NCI-H1694 (cell line): ENCODE results near the gene NME5.
"Not testable (repeated sequence)": the region's sequence is repeated elsewhere in the genome, so short reads cannot be mapped to it uniquely, and the experiment has no call there.

Source experiments
- DNase-seq: peaks from one replicate; lab custom pipeline; 2025; lab: John Stamatoyannopoulos, UW

NME5 gene, protein sequence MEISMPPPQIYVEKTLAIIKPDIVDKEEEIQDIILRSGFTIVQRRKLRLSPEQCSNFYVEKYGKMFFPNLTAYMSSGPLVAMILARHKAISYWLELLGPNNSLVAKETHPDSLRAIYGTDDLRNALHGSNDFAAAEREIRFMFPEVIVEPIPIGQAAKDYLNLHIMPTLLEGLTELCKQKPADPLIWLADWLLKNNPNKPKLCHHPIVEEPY

DNA sequence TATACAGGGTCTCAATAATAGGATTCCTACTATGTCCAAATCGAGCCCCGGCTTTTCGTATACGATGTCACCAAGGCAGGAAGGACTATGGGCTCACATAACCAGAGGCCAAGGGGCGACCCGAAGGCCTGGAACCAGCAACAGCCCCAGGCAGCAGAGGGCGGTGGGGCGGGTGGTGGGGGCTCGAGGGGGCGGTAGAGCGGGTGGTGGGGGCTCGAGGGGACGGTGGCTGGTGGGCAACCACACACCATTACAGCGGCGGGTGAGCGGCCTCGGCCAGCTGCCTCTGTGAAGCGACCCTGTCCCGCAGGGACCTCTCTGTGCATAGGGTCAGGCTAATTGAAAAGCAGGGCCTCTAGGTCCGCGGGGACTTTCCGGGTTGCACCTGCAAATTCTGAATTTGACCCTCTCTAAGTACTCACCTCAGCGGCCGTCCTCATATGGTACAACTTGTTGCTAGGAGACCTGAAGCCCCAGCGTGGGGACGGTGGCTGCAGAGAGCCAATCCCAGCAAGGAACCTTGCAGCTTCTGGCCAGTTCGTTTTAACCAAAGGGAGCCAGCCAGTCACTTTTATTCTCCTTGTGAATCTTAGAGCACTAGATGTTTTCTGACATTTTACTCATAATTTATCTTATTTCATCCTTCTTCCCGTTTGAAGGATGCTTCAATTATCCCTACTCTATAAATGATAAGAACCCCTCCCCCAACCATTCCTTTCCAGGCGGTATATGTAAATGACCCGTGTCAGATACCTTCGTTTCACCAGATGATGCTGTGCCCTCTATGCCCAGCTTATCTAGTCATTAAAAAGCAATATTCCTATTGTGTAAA is at the start of gene NME5:
TSS of gene NME5 (minus strand) at position 480 of the 832 bp plus-strand sequence. CDS start 648 bp downstream, outside the sequence.
- DNase-seq: no peak

DNA sequence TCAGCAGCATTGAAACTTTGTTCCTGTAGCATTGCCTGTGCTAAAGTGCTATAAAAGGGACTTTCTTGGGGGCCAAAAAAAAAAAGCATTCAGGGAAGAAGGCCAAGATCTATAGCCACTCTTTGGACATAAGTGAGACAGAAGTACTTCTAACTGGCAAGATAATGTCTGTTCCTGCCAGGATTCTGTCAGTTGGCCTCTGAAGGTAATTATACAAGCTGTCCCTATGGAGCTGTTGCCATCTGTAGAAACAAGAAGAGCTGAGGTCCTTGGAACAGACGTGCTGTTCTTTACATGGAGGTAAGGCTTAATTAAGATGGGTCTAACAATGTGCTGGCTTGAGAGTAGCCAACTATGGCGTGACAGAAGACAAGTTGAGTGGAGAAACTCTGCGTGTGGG is 49.4 kb upstream of the NME5 start:
- DNase-seq: no peak

DNA sequence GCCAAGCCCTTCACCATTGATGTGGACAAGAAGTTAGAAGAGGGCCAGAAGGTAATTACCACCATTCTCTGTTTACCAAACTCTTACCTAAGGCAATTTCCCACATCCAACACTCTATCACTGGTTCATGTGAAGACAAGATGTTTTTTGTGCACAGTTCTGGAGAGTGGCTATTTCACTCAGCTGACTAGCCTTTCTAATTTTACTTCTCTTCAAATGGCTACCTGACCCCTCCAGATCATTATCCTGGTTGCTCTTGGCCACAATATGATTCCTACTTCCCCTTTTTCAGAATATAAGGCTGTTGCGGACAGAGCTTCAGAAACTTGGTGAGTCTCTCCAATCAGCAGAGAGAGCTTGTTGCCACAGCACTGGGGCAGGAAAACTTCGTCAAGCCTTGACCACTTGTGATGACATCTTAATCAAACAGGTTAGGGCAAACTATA is 46.8 kb upstream of the NME5 start:
- no peak for DNase-seq

DNA sequence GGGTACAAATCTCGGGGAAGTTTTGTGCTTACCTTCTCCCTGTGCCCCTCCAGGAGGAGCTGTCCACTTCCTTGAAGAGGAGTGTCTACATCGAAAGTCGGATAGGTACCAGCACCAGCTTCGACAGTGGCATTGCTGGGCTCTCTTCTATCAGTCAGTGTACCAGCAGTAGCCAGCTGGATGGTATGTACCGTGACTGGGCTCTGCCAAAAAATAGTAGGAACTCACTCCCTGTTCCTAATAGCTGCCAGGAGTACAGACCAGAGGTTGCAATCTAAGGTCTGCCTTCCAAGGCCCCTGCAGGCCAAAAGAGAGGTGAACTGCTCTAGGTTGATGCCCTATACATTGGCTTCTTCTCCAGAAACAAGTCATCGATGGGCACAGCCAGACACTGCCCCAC is 43.6 kb upstream of the NME5 start:
- no peak for DNase-seq

DNA sequence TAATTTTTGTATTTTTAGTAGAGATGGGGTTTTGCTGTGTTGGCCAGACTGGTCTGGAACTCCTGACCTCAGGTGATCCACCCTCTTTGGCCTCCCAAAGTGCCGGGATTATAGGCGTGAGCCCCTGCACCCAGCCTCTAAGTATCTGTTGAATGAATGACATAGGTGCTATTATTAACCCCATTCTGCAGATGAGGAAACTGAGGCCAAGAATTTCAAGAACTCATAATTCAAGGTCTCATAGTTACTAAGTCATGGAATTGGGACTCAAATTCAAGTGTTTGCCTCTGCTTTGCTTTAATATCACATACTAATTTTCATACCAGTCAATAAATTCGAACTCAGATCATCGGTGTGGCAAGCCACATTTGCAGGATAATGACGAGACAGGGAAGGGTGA is 41.6 kb upstream of the NME5 start:
- DNase-seq: no peak

DNA sequence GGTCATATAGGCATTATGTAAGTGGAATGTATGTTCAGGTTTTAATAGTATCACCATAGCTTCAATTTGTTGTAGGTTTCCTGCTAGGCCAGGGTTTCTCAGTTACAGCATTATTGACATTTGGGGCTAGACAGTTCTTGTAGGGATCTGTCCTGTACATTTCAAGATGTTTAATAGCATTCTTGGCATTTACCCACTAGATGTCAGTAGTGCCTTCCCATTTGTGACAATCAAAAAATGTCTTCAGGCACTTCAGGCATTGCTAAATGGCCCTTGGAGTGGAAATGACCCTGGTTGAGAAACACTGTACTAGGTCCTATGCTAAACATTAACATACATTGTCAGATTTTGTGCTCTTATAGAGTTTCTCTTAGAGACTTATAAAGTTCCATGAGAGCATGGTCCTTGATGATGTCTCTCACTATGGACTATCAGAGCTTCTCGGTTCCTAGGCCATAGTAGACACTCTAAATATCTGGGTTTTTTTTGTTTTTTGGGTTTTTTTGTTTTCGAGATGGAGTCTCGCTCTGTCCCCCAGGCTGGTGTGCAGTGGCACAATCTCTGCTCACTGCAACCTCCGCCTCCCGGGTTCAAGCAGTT is 41.1 kb upstream of the NME5 start:
- DNase-seq: peak; percentile 56

DNA sequence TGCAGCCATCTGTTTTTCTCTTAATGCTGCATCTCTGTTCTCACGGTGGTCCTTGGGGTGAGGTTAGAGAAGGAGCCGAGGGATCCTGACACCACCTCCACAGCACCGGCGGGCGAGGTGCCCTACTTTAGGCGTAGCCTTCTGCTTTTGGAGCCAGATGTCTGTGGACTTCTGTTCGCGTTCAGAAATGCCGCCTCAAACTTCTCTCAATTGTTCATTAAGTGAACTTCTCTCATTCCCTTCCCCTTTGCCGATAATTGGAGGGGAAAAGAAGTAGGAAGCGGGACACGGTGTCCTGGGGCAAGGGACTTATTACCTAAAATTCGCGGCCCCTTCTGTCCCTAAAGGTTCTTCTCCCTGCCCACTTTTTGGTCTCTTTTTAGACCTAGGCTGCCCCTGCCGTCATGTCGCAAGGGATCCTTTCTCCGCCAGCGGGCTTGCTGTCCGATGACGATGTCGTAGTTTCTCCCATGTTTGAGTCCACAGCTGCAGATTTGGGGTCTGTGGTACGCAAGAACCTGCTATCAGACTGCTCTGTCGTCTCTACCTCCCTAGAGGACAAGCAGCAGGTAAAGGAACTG is 40.1 kb upstream of the NME5 start:
- no peak for DNase-seq

DNA sequence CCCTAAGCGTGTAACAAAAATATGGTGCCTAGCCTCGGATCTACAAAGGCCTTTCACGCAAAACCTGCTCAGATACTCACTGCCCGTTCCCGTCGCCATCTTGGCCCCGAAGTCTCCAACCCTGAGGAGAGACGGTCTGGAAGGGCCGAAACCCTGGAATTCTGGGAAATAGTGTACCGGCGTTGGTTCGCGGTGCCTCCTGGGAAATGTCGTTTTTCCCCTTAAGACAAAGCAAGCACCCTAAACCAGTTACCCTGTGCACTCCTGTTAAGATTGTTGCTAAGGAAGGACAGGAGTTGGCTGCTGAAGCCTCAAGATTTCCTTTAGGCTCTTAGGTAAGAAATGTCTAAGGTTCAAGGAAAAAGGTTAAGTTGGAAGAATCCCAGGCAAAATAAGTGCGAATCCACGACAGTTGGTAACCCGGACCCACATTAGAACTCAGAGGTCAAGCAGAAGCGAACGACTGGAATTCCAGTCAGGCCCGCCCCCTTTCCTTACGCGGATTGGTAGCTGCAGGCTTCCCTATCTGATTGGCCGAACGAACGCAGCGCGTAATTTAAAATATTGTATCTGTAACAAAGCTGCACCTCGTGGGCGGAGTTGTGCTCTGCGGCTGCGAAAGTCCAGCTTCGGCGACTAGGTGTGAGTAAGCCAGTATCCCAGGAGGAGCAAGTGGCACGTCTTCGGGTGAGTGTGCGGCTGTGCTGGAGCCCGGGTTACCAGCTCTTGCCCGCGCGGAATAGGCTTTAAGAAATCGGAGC is 39.5 kb upstream of the NME5 start, which contains the start of the genes BRD8 and KIF20A:
TSS of gene BRD8 (minus strand) at position 115 of the 761 bp plus-strand sequence. CDS start at position 99, 16 bp downstream.
TSS of gene KIF20A (plus strand) at position 597 of the 761 bp plus-strand sequence. CDS start 569 bp downstream, outside the sequence.
- peak; percentile 95 for DNase-seq

DNA sequence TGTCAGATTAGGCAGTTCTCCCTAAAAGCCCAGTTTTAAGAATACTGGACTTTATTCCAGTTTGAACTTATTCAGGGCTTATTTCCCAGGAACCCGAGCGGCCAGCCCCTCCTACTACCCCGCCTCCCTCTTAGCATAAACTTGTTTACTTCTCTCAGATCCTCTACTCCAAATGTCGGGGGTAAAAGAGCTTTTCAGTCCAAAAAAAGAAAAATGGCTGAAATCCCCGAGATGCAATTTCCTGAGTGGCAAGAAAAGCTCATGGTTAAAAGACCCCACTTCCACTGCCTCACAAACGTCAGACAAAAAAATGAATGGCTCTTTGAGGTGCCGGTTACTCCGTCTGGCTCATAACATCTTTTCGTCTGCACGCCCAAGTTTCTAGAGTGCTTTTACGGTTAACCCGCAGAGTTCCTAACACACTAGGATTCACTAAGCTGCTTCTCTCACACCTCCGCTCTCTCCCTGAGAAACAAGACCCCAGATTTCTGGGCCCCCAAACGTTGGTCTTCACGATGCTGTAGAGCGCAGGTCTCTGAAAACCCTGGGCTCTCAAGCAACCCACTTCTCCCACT is 38.8 kb upstream of the NME5 start:
- no peak for DNase-seq

DNA sequence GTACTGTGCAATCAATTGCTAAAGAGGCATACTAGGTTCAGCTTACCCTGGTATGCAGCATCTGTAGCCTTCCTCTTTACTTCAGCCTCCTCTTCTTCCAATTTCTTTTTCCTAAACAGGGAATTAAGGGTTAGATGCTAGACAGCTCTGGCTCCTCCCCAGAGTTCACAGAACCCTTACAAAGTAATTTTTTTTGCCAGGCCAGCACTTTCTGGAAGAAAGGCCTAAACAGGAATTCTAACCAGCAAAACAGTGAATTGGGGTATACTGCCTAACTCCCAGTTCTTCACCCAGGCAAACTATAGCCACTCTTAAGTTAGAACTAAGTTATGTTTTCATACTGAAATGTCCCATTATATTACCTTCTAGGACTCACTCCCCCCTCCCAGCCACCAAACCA is 31.1 kb upstream of the NME5 start:
- no peak for DNase-seq

DNA sequence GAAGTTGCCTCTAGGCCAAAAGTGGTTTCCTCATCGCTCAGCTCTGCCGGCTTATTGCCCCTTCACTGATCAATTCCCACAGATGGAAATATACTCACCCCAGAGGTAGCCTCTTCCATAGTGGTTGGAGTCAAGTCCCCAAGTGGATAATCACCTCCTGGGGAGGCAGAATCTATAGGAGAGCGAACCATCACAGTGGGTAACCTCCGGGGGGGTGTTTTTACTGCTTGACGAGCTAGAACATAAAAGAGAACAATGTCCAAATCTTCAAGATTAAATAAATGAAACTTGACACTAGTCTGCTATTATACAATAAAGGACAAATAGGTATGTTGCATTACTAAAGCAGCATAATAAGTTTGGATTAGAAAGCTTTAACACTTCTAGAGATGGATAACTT is 29.9 kb upstream of the NME5 start:
- no peak for DNase-seq

DNA sequence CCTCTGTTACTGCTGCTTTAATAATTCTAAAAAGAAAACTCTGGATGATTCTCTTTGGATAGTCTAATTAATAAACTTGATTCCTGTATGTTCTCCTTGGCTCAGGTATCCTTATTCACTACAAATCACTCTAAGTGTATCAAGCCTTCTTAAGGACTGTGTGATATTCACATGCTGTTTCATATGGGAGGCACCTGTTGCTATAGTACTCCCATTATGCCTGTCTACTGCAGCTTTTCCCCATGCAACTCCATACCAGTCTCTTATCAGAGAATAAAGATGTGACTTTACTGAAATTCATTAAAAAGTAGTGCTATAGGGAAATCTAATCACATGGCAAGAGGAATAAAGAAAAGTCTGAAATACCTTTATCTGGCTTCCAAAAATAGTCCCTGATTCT is 24.5 kb upstream of the NME5 start:
- no peak for DNase-seq

DNA sequence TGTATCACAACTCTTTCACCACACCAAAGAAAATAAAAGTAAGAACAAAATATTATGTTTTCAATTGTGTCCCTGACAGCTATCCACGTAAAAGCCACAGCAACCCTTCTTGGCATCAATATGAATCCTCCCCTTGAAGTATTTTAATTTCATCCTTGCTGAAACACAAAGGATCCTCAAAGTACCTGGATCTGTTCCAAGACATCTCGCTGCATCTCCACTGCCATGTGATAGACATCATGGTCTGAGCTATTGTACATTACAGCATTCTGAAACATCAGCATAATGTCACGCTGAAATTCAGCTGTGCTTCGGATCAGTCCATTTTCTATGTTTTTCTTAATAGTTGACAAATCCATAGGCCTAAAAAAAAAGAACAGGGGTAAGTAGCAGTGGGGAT is 21.5 kb upstream of the NME5 start:
- no peak for DNase-seq

DNA sequence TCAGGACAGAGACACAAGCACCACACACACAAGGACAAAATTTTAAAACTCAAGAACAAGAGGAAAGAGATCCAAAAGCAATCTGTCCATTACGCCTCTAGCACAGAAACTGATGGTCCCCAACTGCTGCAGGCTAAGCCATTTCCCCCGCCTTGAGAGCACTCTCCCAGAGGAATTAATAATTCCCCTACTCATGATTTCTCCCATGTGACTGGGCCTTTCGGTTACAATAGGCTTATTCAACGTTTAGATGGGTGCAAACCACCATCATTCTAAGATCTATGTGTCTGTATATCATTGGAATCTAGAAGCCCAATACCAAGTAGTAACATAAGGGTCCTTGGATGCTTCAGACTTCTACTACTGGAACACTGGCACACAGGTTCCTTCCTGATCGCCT is 20.4 kb upstream of the NME5 start:
- no peak for DNase-seq

DNA sequence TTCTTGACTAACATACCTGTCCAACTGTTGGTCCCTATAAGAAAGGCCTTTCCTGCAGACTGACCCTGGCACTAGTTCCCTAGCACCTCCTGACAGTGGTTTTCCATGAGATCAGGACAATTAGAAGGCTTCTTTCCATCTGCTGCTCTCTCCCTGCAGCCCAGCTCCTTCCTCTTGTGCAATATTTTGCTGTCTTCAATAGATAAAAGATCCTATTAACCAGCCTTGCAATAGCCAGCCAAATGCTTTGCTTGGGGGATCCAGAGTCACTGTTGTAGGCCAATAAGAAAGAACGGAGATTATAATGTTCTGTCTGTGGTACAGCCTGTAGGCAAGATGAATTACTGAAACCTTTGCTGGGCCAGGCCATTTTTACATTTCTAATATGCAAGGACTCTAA is 18.4 kb upstream of the NME5 start:
- DNase-seq: no peak

DNA sequence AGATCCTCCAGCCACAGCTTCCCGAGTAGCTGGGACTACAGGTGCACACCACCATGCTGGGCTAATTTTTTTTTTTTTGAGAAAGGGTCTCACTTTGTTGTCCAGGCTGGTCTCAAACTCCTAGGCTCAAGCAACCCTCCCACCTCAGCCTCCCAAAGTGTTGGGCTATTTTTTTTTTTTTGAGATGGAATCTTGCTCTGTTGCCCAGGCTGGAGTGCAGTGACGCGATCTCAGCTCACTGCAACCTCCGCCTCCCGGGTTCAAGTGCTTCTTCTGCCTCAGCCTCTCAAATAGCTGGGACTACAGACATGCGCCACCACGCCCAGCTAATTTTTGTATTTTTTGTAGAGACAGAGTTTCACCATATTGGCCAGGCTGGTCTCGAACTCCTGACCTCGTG is 16.7 kb upstream of the NME5 start:
- DNase-seq: not testable (repeated sequence)

DNA sequence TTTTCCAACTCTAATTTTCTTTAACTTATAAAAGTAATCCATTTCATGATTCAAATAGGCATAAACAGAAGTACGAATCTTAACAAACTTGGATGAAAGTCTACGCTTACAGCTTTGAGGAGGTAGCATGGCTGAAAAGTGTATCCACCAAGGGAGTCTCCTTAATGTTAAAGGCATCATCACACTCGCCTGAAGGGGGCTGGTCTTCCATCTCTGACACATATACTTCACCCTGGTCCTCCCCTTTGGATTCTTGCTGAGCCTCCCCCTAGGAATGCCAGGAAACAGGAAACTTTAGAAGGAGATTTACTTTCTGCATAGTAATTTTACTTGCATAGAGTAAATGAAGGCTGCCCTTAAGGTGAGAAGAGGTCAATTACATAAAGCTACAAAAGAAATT is 10.3 kb upstream of the NME5 start:
- DNase-seq: no peak

DNA sequence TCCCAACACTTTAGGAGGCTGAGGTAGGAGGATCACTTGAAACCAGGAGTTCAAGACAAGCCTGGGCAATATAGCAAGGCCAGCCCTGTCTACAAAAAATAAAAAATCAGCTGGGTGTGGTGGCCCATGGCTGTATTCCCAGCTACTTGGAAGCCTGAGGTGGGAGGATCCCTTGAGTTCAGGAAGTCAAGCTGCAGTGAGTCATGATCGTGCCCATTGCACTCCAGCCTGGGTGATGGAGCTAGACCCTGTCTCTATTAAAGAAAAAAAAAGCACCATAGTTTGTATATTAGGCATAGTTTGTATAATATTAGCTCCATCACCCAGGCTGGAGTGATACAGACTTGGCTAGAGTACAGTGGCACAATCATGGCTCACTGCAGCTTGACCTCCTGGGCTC is 9.6 kb upstream of the NME5 start:
- DNase-seq: no peak

DNA sequence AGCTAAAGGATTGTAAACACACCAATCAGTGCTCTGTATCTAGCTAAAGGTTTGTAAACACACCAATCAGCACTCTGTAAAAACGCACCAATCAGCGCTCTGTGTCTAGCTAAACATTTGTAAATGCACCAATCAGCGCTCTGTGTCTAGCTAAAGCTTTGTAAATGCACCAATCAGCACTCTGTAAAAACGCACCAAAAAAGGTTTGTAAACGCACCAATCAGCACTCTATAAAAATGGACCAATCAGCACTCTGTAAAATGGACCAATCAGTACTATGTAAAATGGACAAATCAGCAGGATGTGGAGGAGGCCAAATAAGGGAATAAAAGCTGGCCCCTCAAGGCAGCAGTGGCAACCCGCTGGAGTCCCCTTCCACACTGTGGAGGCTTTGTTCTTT is 4.3 kb upstream of the NME5 start:
- DNase-seq: not testable (repeated sequence)

DNA sequence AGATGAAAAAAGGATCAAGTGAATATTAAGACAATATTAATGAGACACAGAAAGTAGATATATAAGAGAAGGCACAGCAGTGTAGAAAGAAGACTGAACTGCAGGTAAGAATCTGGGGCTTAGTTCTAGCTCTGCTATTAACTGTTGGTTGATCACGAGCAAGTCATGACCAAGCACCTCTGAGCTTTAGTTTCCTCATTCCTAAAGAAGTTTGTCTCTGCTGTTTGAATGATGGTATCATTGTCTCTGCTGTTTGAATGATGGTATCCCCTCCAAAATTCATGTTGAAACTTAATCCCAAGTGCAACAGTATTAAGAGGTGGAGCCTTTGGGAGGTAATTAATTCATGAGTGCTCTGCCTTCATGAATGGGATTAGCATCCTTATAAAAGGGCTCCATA is 2.5 kb upstream of the NME5 start:
- no peak for DNase-seq

DNA sequence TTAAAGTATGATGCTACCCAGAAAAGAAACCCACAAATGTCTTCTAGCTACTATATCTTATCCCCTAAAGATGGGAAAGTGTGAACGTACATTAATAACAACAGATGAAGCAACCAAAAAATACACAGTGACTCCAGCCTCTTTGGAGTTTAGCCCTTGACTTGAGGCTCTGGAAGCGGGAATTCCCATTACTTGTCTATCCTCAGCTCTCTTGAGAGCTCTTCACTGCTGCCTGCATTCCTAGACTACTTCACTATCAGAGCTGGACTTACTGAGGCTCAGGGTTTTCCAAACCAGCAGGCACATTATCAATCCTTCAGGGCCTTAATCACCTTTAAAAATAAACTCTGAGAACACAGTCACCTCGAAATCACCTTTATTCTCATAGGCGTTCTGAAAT is 1.0 kb upstream of the NME5 start:
- DNase-seq: no peak

DNA sequence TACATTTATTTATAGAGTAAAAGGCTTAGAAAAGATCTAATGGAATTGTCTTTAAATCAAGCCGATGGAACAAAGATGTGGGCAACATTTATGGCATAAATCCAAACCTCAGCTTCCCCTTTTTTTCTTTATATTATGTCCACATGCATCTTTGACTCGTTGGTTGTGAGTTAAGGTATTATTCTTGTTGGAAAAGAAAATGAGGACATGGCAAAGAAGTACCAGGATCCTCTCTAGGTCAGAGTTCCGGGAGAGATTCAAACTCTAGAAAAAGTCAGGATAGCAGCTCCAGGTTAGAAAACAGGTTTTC is 508 bp upstream of the NME5 start:
- DNase-seq: no peak
